UCSD-AML1 (cell line): ENCODE measurements around the gene RNF152.
A peak's percentile ranks its signal among the peaks of the same experiment; 100 is the strongest.

Experiments
- DNase-seq: peaks from one replicate; lab custom pipeline; 2025; ENCODE audit not compliant: unreplicated experiment; lab: John Stamatoyannopoulos, UW

Gene RNF152

DNA sequence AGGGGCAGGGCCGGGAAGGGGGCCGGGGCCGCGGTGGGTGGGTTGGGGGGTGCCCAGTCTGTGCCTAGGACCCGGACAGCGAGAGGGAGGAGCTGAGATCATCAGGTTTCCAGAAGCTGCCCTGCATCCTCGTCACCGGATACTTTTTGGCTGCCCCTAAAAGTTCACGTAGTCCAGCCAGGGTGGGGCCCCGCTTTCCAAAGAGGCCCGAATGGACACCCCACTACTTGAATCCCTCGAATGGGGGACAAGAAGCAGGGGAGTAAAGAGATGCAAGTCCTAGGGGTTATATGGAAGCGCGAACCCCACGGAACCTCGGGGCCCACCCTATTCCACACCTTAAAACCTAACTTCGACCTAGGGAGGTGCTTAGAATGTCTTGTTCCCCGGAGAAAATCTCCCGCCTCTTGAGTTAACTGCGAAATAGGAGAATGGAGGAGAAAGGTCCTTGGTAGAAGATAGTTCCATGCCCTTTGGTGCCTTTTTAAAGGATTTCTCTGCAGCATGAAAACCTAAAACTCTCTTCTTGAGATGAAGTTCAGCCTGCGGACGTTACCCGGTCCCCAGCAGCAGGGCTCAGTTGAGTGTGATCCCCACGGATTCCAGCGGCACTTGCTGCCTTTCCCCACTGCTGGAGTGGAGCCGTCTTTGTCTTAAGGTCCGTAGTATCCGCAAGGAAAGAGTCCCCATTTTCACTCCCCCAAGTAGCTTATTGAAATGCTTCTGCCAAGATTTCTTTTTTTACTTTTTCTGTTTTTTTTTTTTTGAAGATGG is 2.1 kb upstream of the RNF152 start:
- no peak for DNase-seq

GRCh38 chr18:61893971-61894750 is 1.4 kb upstream of the RNF152 start:
- peak; percentile 28 for DNase-seq

- DNase-seq: no peak
Measured at GRCh38 chr18:61893309-61893970, 633 bp upstream of the RNF152 start.

DNA sequence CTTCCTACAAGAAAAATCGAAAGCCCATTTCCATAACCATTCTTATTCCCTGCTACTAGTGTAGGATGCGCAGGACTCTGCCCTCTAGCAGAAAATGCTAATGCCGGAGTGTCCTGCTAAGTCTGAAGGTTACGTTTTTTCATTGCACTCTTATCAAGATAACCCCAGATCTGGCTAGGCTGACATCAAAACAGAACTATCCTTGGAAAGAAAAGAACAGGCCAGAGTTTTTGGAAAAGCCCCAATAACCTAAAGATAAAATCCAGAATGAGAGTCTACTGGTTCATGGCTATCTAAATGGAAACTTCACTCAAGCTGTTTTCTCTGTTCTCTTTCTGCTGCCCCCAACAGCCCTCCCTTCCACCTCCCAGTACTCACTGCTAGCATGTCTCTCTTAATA is 913 bp downstream of the RNF152 start:
- DNase-seq: no peak

GRCh38 chr18:61891271-61891670 is 1.5 kb downstream of the RNF152 start:
- no peak for DNase-seq

- no peak for DNase-seq
Measured at GRCh38 chr18:61890344-61890743, 2.5 kb downstream of the RNF152 start.

DNA sequence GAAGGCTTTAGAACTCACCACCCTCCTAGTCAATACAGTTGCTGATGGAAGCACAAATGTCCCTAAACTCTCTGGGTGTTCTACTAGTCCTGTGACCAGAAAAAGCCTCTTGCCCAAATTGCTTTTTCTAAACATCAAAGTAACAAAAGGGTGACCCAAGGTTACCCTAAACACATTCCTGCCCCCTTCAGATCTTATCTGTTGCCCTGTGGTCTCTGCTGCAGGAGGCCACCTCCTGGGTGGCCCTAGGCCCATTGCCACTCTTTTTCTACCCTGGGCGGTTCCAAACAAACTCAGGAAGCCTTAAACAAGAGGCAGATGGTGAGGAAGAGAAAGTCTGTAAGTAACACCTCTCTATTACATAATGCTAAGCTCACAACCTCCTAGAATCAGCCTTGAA is 3.3 kb downstream of the RNF152 start:
- no peak for DNase-seq

GRCh38 chr18:61888622-61889021 is 4.2 kb downstream of the RNF152 start:
- DNase-seq: no peak

DNA sequence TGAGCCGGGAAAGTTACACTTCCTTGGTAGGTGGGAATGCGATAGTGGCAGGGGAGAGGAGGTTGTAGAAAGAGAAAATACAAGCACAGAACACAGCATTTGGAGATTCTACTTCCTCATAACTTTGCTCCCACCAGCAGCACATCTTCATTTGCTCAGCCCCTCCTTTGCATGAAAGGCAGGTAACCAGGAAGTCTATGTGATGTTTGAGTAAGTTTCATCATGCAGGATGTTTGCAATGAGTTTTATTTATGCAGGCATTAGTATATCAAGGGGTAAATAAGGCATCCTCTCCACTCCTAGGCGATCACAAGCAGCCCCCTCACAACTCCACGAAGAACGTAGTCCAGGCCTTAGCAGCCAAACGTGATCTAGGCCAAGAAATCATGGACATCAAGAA is 5.0 kb downstream of the RNF152 start:
- no peak for DNase-seq

GRCh38 chr18:61883547-61883946 is 9.3 kb downstream of the RNF152 start:
- DNase-seq: no peak

- no peak for DNase-seq
Measured at GRCh38 chr18:61882296-61883004, 10.4 kb downstream of the RNF152 start.

GRCh38 chr18:61876899-61877298 is 15.9 kb downstream of the RNF152 start:
- DNase-seq: no peak

- no peak for DNase-seq
Measured at GRCh38 chr18:61870151-61870550, 22.7 kb downstream of the RNF152 start.

DNA sequence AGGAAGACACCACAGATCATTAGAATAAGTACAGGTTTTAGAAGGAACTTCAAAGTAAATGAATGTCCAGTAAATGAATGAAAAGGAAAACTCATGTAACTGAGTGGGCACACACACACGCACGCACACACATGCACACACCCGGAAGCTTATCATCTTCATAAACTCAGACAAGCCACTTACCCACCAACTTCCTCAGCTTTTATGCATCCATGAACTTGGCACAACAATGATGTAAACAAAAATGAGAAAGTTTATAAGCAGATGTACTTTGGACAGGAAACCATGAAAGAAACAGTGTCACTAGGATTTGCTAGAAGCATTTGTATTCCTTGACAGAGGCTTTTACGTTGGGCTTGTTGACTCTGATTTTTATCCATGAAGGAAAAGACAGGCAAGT is 23.2 kb downstream of the RNF152 start:
- DNase-seq: no peak

DNA sequence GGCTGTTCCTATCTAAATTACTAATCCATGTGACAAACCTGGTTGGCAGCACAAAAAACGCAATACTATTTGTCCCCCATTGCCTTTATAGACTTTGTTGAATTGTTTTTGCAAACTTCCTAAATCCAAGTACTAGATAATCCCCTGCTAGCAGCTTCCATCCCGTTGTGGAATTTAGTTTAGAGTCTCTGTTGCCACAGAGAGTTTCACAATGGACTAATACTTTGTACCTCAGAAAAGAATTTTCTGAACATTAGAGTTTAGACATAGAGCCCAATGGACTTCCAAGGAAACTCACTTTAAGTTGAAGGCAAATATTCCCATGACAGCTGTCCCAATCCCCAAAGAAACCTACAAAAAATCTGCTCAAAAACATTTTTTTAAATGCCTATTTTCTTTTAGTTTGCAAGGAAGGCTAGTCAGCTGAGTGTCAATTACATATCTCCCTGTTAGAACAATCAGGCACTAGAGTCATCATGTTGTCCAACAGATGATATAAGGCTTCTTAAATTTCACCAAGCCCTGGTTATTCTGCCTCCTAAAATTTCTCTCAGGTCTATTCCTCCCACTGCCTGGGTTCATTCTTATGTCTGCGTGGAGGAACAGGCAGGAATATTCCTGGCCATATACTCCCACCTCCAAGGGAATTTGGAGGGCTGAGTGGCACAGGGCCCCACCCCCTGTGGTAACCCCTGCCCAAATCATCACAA is 27.2 kb downstream of the RNF152 start:
- no peak for DNase-seq

DNA sequence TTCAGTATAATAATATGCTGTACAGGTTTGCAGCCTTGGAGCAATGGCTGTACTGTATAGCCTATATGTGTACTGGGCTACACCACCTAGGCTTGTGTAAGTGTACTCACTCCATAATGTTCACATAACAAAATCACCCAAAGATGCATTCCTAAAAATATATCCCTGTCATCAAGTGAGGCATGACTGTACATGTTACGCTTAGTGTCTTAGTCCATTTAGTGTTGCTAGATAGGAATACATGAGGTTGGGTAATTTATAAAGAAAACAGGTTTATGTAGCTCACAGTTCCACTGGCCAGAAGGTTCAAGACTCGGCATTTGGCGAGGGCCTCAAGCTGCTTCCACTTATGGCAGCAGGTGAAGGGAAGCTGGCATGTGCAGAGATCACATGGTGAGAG is 31.4 kb downstream of the RNF152 start:
- DNase-seq: no peak

- DNase-seq: no peak
Measured at GRCh38 chr18:61860302-61860701, 32.5 kb downstream of the RNF152 start.

- no peak for DNase-seq
Measured at GRCh38 chr18:61859113-61859512, 33.7 kb downstream of the RNF152 start.

DNA sequence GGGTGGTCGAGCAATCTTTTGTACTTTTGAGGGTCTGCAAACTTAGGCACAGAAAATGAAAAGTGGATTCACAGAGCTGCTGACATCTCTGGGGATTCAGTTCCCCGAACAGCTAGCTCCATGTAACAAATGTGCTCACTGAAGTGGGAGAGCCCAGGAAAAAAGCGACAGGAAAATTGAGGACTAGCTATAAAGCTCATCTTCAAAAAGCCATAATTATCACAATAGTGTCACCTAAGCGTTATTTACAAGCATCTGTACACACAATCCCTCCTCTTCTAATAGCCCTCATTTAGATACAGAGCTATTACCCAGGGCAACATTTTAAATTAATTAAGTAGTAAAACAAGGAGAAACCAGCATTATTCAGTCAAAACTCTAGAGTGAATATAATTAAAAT is 36.1 kb downstream of the RNF152 start:
- DNase-seq: no peak

GRCh38 chr18:61855449-61856378 is 37.1 kb downstream of the RNF152 start:
- DNase-seq: no peak
